MM.1S (cell line): Measurements from ENCODE around the gene MAD1L1.

Experiments used
- DNase-seq: peaks from one replicate; pipeline ENCODE4 v3.0.0-alpha.2; 2015
- H2AFZ ChIP-seq: fragments of 300-600 bp; sonication (generic); 2 replicates; pipeline ENCODE4 v1.6.0; 2016; ENCODE audit warnings: antibody characterized with exemption, low read length
- H3F3A ChIP-seq: fragments of 300-600 bp; sonication (generic); 2 replicates; pipeline ENCODE4 v1.6.1; 2016; ENCODE audit warnings: mild to moderate bottlenecking, antibody characterized with exemption, low read length, moderate library complexity, mixed read lengths; ENCODE audit not compliant: insufficient read depth
- H3K27ac ChIP-seq: fragments of 300-600 bp; sonication (generic); 2 replicates; pipeline ENCODE4 v1.5.1; 2016; ENCODE audit warnings: mild to moderate bottlenecking, low read length
- H3K27me3 ChIP-seq: fragments of 300-600 bp; sonication (generic); replicated peaks from 2 replicates; pipeline ENCODE4 v1.6.0; 2016; ENCODE audit warnings: low read length; ENCODE audit not compliant: insufficient read depth
- H3K36me3 ChIP-seq: fragments of 300-600 bp; sonication (generic); replicated peaks from 2 replicates; pipeline ENCODE4 v1.6.1; 2016; ENCODE audit warnings: mild to moderate bottlenecking, low read length, mixed read lengths; ENCODE audit not compliant: insufficient read depth
- H3K4me1 ChIP-seq: fragments of 300-600 bp; sonication (generic); 2 replicates; pipeline ENCODE4 v1.6.1; 2016; ENCODE audit warnings: low read length, mixed read lengths
- H3K4me2 ChIP-seq: fragments of 300-600 bp; sonication (generic); 2 replicates; pipeline ENCODE4 v1.6.0; 2016; ENCODE audit warnings: low read depth, low read length
- H3K4me3 ChIP-seq: fragments of 300-600 bp; sonication (generic); 2 replicates; pipeline ENCODE4 v1.5.1; 2016; ENCODE audit warnings: low read length, mixed read lengths
- H3K79me2 ChIP-seq: fragments of 300-600 bp; sonication (generic); 2 replicates; pipeline ENCODE4 v1.6.1; 2016; ENCODE audit warnings: mixed run types, low read length, mixed read lengths
- H3K9ac ChIP-seq: fragments of 300-600 bp; sonication (generic); 2 replicates; pipeline ENCODE4 v1.6.1; 2016; ENCODE audit warnings: low read length, mixed read lengths
- H3K9me2 ChIP-seq: fragments of 300-600 bp; sonication (generic); replicated peaks from 2 replicates; pipeline ENCODE4 v1.6.1; 2016; ENCODE audit warnings: mild to moderate bottlenecking, low read length, mixed read lengths; ENCODE audit not compliant: insufficient read depth
- H3K9me3 ChIP-seq: fragments of 300-600 bp; sonication (generic); replicated peaks from 2 replicates; pipeline ENCODE4 v1.6.1; 2016; ENCODE audit warnings: mild to moderate bottlenecking, low read length, mixed read lengths; ENCODE audit not compliant: insufficient read depth
- H4K20me1 ChIP-seq: fragments of 300-600 bp; sonication (generic); 2 replicates; pipeline ENCODE4 v1.6.1; 2016; ENCODE audit warnings: mild to moderate bottlenecking, low read length, moderate library complexity, mixed read lengths; ENCODE audit not compliant: insufficient read depth
- EZH2 ChIP-seq: fragments of 300-600 bp; sonication (generic); optimal IDR thresholded peaks from 2 replicates; pipeline ENCODE3; 2017; ENCODE audit warnings: low read depth, mild to moderate bottlenecking, antibody characterized with exemption, low read length, mixed read lengths
- EZH2phosphoT487 ChIP-seq: fragments of 300-600 bp; sonication (generic); IDR thresholded peaks from 2 replicates; pipeline ENCODE4 v1.6.1; 2018; ENCODE audit warnings: antibody characterized with exemption, low read length
- TF ChIP-seq, protein P1 (sequence below): fragments of 300-600 bp; sonication (generic); IDR thresholded peaks from 2 replicates; pipeline ENCODE4 v1.5.1; 2016; ENCODE audit warnings: antibody characterized with exemption, low read length, mixed read lengths

The MAD1L1 gene

GRCh38 chr7:1899951-1900762 lies 332.6 kb downstream of the MAD1L1 start:
- no peak overlapping the region for H3K27ac ChIP-seq
- H3K9ac ChIP-seq = no peak overlapping the region
- no peaks in the 10 kb centered on the region for H3K9me3 ChIP-seq
- no peaks in the 10 kb centered on the region for H3K27me3 ChIP-seq
- no peak for DNase-seq
- no peaks in the 10 kb centered on the region for H3K36me3 ChIP-seq
- H2AFZ ChIP-seq = no peak overlapping the region
- no peaks in the 10 kb centered on the region for H3K9me2 ChIP-seq
- no peak for TF ChIP-seq EZH2phosphoT487
- TF ChIP-seq, protein P1, sequence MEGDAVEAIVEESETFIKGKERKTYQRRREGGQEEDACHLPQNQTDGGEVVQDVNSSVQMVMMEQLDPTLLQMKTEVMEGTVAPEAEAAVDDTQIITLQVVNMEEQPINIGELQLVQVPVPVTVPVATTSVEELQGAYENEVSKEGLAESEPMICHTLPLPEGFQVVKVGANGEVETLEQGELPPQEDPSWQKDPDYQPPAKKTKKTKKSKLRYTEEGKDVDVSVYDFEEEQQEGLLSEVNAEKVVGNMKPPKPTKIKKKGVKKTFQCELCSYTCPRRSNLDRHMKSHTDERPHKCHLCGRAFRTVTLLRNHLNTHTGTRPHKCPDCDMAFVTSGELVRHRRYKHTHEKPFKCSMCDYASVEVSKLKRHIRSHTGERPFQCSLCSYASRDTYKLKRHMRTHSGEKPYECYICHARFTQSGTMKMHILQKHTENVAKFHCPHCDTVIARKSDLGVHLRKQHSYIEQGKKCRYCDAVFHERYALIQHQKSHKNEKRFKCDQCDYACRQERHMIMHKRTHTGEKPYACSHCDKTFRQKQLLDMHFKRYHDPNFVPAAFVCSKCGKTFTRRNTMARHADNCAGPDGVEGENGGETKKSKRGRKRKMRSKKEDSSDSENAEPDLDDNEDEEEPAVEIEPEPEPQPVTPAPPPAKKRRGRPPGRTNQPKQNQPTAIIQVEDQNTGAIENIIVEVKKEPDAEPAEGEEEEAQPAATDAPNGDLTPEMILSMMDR = no peak
- TF ChIP-seq EZH2 = no peak
- no peak overlapping the region for H3K4me2 ChIP-seq
- no peak overlapping the region for H3K4me3 ChIP-seq
- H3F3A ChIP-seq = no peaks in the 10 kb centered on the region
- no peaks in the 10 kb centered on the region for H4K20me1 ChIP-seq
- no peaks in the 10 kb centered on the region for H3K4me1 ChIP-seq
- no peaks in the 10 kb centered on the region for H3K79me2 ChIP-seq

GRCh38 chr7:1899196-1899595 lies 333.5 kb downstream of the MAD1L1 start:
- H3K9me3 ChIP-seq = no peaks in the 10 kb centered on the region
- H3K9ac ChIP-seq = no peak overlapping the region
- no peak overlapping the region for H3K27ac ChIP-seq
- no peaks in the 10 kb centered on the region for H3K79me2 ChIP-seq
- no peaks in the 10 kb centered on the region for H3K9me2 ChIP-seq
- TF ChIP-seq EZH2 (no peak), EZH2phosphoT487 (no peak)
- TF ChIP-seq, protein P1 = no peak
- no peak overlapping the region for H3K4me2 ChIP-seq
- no peaks in the 10 kb centered on the region for H3K4me1 ChIP-seq
- H3K36me3 ChIP-seq = no peaks in the 10 kb centered on the region
- H3F3A ChIP-seq = no peaks in the 10 kb centered on the region
- no peaks in the 10 kb centered on the region for H4K20me1 ChIP-seq
- H2AFZ ChIP-seq = no peak overlapping the region
- H3K4me3 ChIP-seq = no peak overlapping the region
- no peak for DNase-seq
- H3K27me3 ChIP-seq = no peaks in the 10 kb centered on the region

DNA sequence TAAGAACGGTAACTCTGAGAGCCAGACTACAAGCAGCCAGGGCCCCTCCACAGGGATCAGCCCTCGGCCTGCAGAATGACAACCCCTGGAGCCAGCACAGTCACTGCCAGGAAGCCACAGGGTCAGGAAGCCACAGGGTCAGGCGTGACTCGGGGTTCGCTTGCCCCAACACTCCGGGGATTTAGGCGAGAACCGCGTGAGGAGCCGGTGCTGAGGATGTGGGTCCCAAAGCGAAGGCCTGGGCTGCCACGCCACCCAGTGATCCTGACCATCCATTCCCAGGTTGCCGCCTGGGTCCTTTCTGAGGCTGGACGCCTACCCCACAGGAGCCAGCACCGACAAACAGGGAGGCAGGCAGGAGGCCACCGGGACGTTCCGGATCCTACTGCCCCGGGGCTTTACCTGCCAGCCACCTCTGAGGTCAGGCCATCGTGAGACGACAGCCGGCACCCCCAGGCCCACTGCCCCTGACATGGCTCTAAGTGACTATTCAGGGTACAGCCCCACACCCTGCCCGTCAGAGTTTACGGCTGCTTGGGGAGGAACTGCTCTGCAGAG lies 334.0 kb downstream of the MAD1L1 start:
- H3K27ac ChIP-seq = no peak overlapping the region
- H3K4me2 ChIP-seq = no peak overlapping the region
- no peaks in the 10 kb centered on the region for H3K27me3 ChIP-seq
- H4K20me1 ChIP-seq = no peaks in the 10 kb centered on the region
- DNase-seq = no peak
- TF ChIP-seq EZH2phosphoT487 = no peak
- TF ChIP-seq EZH2 = no peak
- TF ChIP-seq, protein P1 = no peak
- H3K9me2 ChIP-seq = no peaks in the 10 kb centered on the region
- no peaks in the 10 kb centered on the region for H3K36me3 ChIP-seq
- no peaks in the 10 kb centered on the region for H3F3A ChIP-seq
- no peaks in the 10 kb centered on the region for H3K79me2 ChIP-seq
- H3K4me3 ChIP-seq = no peak overlapping the region
- no peak overlapping the region for H2AFZ ChIP-seq
- no peak overlapping the region for H3K9ac ChIP-seq
- no peaks in the 10 kb centered on the region for H3K4me1 ChIP-seq
- H3K9me3 ChIP-seq = no peaks in the 10 kb centered on the region
